Epithelial cell of esophagus (primary cell): ENCODE data around the gene ZBTB20.

Source experiments
- DNase-seq: peaks from one replicate; pipeline ENCODE4 v3.0.0; 2010; ENCODE audit warnings: low read depth
- H3K4me3 ChIP-seq: 2 replicates; pipeline ENCODE4 v1.5.1; 2011; ENCODE audit warnings: mild to moderate bottlenecking, low read length, control low read depth
- TF ChIP-seq, protein P1 (sequence below): IDR thresholded peaks from 2 replicates; pipeline ENCODE4 v1.5.1; 2011; ENCODE audit warnings: low read depth, mild to moderate bottlenecking, low read length, control low read depth, inconsistent platforms; ENCODE audit not compliant: insufficient read depth; ENCODE audit errors: missing control alignments

ZBTB20 gene

DNA sequence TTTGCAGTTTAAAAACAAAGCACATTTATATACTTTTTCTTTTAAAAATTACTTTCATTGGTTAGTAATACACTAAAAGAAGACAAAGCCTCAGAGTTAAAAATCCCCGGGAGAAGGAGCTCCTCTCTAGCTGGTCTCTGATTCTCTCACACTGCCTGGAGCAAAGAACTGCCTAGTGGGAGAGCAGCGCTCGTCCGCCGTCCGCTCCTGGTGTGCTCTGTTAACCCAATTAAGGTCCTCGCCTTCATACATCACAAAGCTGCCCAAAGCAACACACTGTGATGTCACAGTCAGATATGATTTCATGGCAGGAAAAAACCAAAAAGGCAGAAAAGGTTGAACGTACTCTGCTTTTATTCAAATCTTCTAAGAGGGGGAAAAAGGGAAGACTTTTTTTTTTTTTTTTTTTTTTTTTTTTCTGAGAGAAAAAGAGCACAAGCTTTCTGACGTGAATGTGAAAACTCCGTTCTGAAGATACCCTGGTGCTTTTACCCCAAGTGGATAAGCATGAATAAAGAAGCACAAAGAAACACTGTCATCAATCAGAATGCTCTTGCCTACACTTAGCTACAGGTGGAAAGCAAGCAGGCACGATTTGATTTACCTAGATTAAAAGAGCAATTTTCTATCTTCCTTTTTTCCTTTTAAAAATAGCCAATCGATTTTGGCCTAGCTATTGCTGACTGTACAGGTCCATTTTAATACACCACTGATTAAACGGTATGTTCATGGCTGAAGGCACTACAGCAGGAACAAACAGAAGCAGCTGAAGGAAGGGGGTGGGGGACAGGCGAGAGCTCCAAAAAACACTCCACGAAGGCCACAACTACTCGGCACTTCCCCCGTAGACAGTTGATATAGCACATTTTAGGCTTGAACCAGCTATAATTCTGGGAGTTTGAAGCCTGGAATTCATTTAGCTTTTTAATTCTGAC lies 738.1 kb downstream of the ZBTB20 start:
- TF ChIP-seq, protein P1, sequence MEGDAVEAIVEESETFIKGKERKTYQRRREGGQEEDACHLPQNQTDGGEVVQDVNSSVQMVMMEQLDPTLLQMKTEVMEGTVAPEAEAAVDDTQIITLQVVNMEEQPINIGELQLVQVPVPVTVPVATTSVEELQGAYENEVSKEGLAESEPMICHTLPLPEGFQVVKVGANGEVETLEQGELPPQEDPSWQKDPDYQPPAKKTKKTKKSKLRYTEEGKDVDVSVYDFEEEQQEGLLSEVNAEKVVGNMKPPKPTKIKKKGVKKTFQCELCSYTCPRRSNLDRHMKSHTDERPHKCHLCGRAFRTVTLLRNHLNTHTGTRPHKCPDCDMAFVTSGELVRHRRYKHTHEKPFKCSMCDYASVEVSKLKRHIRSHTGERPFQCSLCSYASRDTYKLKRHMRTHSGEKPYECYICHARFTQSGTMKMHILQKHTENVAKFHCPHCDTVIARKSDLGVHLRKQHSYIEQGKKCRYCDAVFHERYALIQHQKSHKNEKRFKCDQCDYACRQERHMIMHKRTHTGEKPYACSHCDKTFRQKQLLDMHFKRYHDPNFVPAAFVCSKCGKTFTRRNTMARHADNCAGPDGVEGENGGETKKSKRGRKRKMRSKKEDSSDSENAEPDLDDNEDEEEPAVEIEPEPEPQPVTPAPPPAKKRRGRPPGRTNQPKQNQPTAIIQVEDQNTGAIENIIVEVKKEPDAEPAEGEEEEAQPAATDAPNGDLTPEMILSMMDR, result no peak
- no peak overlapping the region for H3K4me3 ChIP-seq
- no peak for DNase-seq

DNA sequence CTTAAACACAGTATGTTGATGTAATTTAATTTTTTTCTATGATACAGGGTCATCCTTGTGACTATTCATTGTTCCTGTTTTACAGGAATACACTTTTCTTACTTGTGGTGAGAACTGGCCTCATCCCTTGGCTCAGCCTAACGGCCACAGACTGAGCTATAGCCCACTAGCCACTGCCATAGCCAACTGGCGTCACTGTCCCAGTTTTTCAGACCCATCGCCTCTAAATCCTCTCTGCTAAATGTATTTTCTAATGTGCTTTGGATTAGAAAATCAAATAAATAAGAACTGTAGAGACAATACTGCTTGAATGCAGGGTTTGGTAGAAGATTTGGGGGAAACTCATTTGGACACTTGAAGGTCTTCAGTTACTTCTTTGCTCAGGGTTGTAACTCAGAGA lies 740.2 kb downstream of the ZBTB20 start:
- no peak for DNase-seq
- TF ChIP-seq, protein P1, result no peak
- H3K4me3 ChIP-seq, result no peak overlapping the region

DNA sequence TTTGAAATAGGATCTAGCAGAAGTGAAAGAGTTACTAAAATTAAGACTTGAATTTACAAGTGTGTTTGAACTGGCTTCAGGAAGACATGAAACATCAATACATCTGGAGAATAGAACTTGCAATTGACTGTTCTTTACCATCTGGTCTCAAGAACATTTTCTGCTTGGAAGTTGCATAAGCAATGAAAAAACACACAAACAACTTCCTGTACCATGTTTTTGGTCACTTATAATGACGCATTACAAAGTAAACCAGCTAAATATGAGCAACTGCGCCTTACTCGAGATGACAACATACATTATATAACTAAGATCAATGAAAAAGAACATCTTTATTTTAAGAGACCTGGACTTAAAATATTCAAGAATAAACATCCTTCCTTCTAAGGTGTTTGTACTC lies 740.8 kb downstream of the ZBTB20 start:
- TF ChIP-seq, protein P1, result no peak

DNA sequence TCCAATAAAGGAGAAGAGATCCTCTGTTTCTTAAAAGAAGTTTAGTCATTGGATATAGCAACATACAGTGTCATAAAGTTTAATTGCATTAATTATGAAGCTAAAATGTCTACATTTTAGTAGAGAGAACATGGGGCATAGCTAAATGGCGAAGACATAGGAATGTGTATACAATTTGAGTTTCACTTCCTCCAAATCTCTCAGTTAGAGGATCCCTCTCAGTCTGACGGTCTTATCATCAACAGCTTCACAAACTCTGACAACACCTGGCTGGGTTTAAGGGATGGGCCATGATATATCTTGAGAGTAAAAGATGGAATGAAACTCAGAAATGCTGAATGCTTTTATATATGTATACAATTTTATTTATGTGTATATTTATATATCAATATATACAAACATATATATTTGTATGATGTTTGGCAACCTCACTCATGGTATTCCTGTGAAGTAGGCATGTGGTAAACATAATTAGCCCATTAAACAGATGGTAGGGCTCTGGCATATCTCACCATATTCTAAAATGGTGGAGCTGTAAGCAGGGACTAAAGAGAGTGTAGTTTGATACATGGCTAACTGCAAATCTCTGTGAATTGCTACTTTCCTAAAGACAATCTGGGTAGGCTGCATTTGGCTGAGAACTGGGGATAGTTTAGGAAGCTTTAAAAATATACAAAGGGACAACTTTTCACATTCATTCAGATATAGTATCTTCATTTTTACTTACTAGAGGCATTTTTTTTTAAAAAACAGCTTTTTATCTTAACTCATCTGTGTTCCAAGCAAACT lies 741.7 kb downstream of the ZBTB20 start:
- TF ChIP-seq, protein P1, result no peak
- no peak for DNase-seq
- H3K4me3 ChIP-seq, result no peak overlapping the region

More for the DNA sequence above, 740.8 kb downstream of the ZBTB20 start:
- H3K4me3 ChIP-seq, result no peak overlapping the region
- no peak for DNase-seq

DNA sequence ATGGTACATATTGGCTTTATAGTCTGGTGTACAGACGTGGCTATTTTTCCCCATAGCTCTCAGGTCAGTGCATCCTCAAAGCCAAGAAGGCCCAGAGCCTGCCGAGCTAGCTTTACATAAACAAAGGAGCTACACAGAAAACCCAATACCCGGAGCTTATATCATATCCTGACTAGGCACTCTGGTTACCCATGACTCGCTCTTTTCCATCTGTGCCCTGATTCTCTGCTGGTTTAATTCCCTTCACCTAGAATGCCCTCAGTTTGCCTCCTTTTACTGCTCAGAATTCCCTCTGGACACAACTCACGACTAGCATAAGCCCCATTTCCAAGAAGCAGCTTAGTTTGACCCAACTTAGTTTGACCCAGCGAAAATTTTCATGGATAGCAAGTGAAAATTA lies 742.5 kb downstream of the ZBTB20 start:
- TF ChIP-seq, protein P1, result no peak
- peak; percentile 14 for DNase-seq
- no peak overlapping the region for H3K4me3 ChIP-seq

GRCh38 chr3:114402838-114403237 lies 744.2 kb downstream of the ZBTB20 start:
- TF ChIP-seq, protein P1, result no peak
- no peak for DNase-seq
- no peak overlapping the region for H3K4me3 ChIP-seq

GRCh38 chr3:114401346-114401745 lies 745.7 kb downstream of the ZBTB20 start:
- DNase-seq, result no peak
- no peak overlapping the region for H3K4me3 ChIP-seq
- TF ChIP-seq, protein P1, result no peak
